Measurements from ENCODE around the gene PCBP1.

DNA sequence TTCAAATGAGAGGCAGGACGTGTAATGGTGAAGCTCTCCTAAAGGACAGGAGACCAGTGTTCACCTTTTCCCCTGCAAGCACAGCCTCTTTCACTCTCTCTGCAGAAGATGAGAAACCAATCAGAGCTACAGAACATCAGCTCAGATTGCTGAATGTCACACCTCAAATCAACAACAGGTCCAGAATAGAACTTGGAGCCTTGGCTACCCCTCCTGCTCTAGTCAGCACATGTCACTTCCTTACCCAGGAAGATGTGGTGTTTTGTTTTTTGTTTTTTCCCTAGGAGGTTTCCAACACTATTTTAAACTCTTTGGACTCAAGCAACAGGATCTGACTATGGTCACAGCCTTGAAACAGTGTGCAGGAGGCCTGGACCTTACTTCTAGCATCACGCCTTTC, 41.3 kb upstream of the PCBP1 start:
- TF ChIP-seq POLR2A (IDR thresholded peaks at IDR 0.05) (no peak), POLR2AphosphoS5 (IDR thresholded peaks at IDR 0.05) (no peak)
- TF ChIP-seq, protein P1, sequence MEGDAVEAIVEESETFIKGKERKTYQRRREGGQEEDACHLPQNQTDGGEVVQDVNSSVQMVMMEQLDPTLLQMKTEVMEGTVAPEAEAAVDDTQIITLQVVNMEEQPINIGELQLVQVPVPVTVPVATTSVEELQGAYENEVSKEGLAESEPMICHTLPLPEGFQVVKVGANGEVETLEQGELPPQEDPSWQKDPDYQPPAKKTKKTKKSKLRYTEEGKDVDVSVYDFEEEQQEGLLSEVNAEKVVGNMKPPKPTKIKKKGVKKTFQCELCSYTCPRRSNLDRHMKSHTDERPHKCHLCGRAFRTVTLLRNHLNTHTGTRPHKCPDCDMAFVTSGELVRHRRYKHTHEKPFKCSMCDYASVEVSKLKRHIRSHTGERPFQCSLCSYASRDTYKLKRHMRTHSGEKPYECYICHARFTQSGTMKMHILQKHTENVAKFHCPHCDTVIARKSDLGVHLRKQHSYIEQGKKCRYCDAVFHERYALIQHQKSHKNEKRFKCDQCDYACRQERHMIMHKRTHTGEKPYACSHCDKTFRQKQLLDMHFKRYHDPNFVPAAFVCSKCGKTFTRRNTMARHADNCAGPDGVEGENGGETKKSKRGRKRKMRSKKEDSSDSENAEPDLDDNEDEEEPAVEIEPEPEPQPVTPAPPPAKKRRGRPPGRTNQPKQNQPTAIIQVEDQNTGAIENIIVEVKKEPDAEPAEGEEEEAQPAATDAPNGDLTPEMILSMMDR (IDR thresholded peaks at IDR 0.05): no peak
